Measurements from ENCODE around the gene KRT9. TPM values are rescaled to one million over a fixed set of nuclear protein-coding genes. Genes with fewer than 3 reads are reported as not detected.
"Not testable (repeated sequence)": the region's sequence is repeated elsewhere in the genome, so short reads cannot be mapped to it uniquely, and the experiment has no call there.

The KRT9 gene
- total and polyA plus RNA-seq, 2 experiments from 2014 or later, result not detected

DNA sequence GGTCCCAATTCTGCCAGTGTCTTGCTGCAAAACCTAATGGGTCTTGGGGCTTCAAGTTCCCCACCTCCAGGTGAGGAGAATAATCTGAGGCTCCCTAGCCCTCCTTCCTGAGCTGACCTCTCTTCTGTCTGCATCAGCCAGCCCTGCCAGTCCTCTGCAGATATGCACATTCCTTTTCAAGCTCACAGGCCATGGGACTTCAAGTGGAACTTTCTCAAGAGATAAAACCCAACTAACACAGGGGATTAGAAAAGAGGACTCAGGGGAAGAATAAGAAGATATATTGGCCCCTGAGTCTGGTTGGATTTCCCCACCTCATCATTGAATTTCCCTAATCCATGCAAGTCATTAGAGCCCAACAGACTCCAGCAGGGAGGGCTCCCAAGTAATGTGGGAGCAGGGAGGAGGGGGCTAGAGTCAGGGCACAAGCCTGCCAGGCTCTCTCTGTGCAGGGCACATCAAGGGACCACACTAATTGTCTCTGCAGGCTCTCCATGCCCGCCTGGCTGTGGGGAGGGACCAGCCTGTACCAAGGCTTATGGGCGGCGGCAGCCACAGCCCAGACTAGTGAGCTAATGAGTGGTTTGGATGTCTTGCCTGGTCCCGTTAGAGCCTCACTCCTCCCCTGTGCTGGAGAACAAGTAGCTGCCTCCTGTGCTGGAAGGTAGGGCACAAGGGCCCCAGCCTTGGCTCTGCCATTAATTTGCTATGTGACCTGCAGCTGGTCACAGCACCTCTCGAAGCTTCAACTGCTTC is 13.6 kb upstream of the KRT9 start:
- H3K4me2 ChIP-seq, result no peak overlapping the region
- no peak overlapping the region for H2AFZ ChIP-seq
- 77% methylated on average over 5 of the region's 5 CpGs for WGBS (ENCODE audit: low lambda C conversion rate, missing lambda C conversion rate)
- H3K27ac ChIP-seq, result no peak overlapping the region
- H4K20me1 ChIP-seq (ENCODE audit: insufficient read depth, poor library complexity, severe bottlenecking), result no peaks in the 10 kb centered on the region
- no peaks in the 10 kb centered on the region for H3K79me2 ChIP-seq
- no peak overlapping the region for H3K4me3 ChIP-seq
- no peaks in the 10 kb centered on the region for H3K9me2 ChIP-seq (replicated peaks; ENCODE audit: insufficient read depth)
- no peaks in the 10 kb centered on the region for H3K36me3 ChIP-seq (replicated peaks; ENCODE audit: insufficient read depth, low read depth)
- no peaks in the 10 kb centered on the region for H3K9me3 ChIP-seq (ENCODE audit: low read depth)
- H3K27me3 ChIP-seq, result no peaks in the 10 kb centered on the region
- no peak for DNase-seq (ENCODE audit: low spot score)
- TF ChIP-seq EZH2phosphoT487 (IDR thresholded peaks at IDR 0.05; ENCODE audit: low read depth, severe bottlenecking, unreplicated experiment) (no peak), EZH2 (IDR thresholded peaks at IDR 0.05; ENCODE audit: borderline replicate concordance) (no peak)
- TF ChIP-seq, protein P1, sequence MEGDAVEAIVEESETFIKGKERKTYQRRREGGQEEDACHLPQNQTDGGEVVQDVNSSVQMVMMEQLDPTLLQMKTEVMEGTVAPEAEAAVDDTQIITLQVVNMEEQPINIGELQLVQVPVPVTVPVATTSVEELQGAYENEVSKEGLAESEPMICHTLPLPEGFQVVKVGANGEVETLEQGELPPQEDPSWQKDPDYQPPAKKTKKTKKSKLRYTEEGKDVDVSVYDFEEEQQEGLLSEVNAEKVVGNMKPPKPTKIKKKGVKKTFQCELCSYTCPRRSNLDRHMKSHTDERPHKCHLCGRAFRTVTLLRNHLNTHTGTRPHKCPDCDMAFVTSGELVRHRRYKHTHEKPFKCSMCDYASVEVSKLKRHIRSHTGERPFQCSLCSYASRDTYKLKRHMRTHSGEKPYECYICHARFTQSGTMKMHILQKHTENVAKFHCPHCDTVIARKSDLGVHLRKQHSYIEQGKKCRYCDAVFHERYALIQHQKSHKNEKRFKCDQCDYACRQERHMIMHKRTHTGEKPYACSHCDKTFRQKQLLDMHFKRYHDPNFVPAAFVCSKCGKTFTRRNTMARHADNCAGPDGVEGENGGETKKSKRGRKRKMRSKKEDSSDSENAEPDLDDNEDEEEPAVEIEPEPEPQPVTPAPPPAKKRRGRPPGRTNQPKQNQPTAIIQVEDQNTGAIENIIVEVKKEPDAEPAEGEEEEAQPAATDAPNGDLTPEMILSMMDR (IDR thresholded peaks at IDR 0.05; ENCODE audit: poor library complexity), result no peak
- H3K4me1 ChIP-seq (ENCODE audit: insufficient read depth), result no peaks in the 10 kb centered on the region

DNA sequence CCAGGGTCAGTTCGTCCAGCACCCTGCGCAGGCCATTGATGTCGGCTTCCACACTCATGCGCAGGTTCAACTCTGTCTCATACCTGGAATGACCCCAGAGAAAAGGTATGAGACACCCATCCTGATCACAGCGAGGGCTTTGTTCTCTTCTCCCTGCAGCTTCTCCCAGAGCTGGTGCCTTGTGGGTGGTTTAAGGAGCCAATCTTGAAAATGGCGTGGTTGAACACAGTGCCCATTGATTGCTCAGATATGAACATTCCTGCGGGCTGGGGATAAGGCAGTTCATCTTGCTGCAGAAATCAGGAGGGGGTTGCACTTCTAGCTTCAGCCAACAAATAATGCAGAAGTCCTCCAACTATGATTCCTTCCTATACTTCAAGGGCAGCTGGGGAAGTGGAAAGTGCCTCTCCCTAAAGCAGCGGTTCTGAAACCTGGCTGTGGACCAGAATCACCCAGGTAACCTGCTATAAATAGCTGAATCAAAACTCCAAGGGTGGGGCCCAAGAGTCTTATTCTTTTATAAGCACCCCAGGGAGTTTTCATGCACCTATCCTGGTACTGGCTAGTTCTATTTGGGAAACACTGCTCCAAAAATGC is 12.6 kb upstream of the KRT9 start:
- H3K4me2 ChIP-seq; H3K36me3 ChIP-seq (replicated peaks; ENCODE audit: insufficient read depth, low read depth); DNase-seq (ENCODE audit: low spot score); H3K27me3 ChIP-seq; H3K4me1 ChIP-seq (ENCODE audit: insufficient read depth); H3K79me2 ChIP-seq; H3K9me2 ChIP-seq (replicated peaks; ENCODE audit: insufficient read depth); H3K27ac ChIP-seq; H4K20me1 ChIP-seq (ENCODE audit: insufficient read depth, poor library complexity, severe bottlenecking); H3K9me3 ChIP-seq (ENCODE audit: low read depth); H2AFZ ChIP-seq; H3K4me3 ChIP-seq: not testable (repeated sequence)
- WGBS (ENCODE audit: low lambda C conversion rate, missing lambda C conversion rate), result 93% methylated on average over 8 of the region's 8 CpGs

DNA sequence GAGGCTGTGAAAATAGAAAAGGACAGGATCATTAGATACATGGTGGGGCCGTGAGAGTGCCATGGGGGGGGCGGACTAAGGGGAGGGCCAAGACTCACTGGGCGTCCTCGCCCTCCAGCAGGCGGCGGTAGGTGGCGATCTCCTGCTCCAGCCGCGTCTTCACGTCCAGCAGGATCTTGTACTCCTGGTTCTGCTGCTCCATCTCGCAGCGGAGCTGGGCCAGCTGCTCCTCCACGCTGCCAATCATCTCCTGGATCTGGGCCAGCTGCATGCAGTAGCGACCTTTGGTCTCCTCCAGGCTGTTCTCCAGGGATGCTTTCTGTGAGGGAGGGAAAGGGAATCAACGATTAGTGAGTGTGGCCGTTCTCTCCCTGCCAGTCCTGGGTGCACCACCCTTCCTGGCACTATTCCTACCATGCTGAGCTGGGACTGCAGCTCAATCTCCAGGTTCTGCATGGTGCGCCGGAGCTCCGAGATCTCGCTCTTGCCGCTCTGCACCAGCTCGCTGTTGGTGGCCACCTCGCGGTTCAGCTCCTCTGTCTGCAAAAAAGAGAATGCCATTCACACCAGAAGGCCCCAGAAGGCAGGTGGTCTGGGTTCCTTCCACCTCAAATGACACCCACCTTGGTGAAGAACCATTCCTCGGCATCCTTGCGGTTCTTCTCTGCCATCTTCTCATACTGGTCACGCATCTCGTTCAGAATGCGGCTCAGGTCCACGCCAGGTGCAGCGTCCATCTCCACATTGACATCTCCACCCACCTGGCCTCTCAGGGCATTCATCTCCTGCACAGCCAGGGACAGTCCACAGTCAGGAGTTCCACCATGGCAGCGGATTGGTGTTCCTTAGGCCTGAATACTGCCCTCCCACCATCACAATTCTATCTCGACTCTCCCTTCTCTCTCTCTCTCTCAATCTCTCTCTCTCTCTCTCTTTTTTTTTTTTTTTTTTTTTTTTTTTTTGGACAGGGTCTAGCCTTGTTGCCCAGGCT is 11.6 kb upstream of the KRT9 start:
- Histone ChIP-seq H3K27me3 (no peaks in the 10 kb centered on the region), H3K4me2 (no peak overlapping the region), H2AFZ (no peak overlapping the region), H3K4me1 (ENCODE audit: insufficient read depth) (no peaks in the 10 kb centered on the region), H4K20me1 (ENCODE audit: insufficient read depth, poor library complexity, severe bottlenecking) (no peaks in the 10 kb centered on the region), H3K36me3 (replicated peaks; ENCODE audit: insufficient read depth, low read depth) (no peaks in the 10 kb centered on the region), H3K27ac (no peak overlapping the region), H3K4me3 (no peak overlapping the region), H3K9me3 (ENCODE audit: low read depth) (no peaks in the 10 kb centered on the region), H3K9me2 (replicated peaks; ENCODE audit: insufficient read depth) (no peaks in the 10 kb centered on the region), H3K79me2 (no peaks in the 10 kb centered on the region)
- WGBS (ENCODE audit: low lambda C conversion rate, missing lambda C conversion rate), result 91% methylated on average over 25 of the region's 33 CpGs
- no peak for DNase-seq (ENCODE audit: low spot score)
- no peak for TF ChIP-seq EZH2phosphoT487 (IDR thresholded peaks at IDR 0.05; ENCODE audit: low read depth, severe bottlenecking, unreplicated experiment)
- TF ChIP-seq, protein P1 (IDR thresholded peaks at IDR 0.05; ENCODE audit: poor library complexity), result no peak
- TF ChIP-seq EZH2 (IDR thresholded peaks at IDR 0.05; ENCODE audit: borderline replicate concordance), result no peak

DNA sequence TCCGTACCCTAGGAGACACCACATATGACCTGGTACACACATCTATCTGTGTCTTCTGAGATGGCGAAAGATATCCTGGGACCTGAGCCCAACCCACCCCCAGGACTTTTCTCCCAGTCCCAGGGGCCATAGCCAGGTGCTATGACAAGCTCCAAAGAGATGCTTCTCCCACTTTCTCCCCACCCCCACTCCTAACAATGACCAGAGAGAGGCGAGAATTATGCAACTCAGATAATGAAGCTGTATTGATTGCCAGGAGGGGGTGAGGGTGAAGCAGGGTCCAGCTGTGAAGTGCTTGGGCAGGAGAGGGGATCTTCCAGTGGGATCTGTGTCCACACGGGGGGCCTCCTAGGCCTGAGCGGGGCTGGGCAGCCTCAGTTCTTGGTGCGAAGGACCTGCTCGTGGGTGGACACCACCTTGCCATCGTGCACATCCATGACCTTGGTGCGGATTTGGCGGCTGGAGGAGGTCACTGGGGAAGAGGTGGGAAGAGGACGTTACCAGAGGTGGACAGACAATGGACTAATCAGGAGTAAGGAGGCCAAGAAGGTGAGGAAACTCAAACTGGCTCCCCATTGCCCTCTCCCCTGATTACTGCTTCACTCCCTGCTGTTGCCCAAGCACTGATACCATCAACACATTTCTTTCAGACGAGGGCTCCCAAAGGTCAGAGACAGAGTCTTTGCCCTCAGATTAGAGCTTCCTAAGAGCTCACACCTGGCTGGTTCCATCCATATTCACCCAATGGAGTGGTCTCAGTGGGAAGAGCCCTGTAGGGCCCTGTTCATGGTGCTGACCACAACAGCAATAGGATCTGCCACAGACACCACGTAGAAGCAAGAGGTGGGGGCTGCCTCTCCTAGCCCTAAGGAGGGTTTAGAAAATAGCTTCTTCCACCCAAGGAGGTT is 10.5 kb upstream of the KRT9 start:
- not testable (repeated sequence) for H3K4me3 ChIP-seq; H3K27me3 ChIP-seq; H3K9me2 ChIP-seq (replicated peaks; ENCODE audit: insufficient read depth); H3K9me3 ChIP-seq (ENCODE audit: low read depth); H3K27ac ChIP-seq; H3K4me1 ChIP-seq (ENCODE audit: insufficient read depth); H3K79me2 ChIP-seq; DNase-seq (ENCODE audit: low spot score); H2AFZ ChIP-seq; H4K20me1 ChIP-seq (ENCODE audit: insufficient read depth, poor library complexity, severe bottlenecking); H3K4me2 ChIP-seq; H3K36me3 ChIP-seq (replicated peaks; ENCODE audit: insufficient read depth, low read depth)
- 84% methylated on average over 13 of the region's 13 CpGs for WGBS (ENCODE audit: low lambda C conversion rate, missing lambda C conversion rate)

Data from hepatocyte (in vitro differentiated cells).